ENCODE measurements around the gene ESRRA. TPM values are rescaled to one million over a fixed set of nuclear protein-coding genes. Genes with fewer than 3 reads are reported as not detected.
"Not testable (repeated sequence)": the region's sequence is repeated elsewhere in the genome, so short reads cannot be mapped to it uniquely, and the experiment has no call there.

The ESRRA gene
- total RNA-seq, 4 donors from 2014 or later, result 49.2 to 108 (median 79.3) TPM

GRCh38 chr11:64304316-64305072 is 830 bp upstream of the ESRRA start:
- 0 to 1% methylated on average over 39 to 46 of the region's 46 CpGs for WGBS, 2 donors
- intact Hi-C loops (cut with DNase I; ENCODE audit: low total_unique reads), result loop anchor here (5.0 kb wide), 1 partner anchor 97 kb away; the partner anchor contains the start of gene FERMT3
- TF ChIP-seq POLR2A (IDR thresholded peaks at IDR 0.05) (no peak), CTCF (IDR thresholded peaks at IDR 0.05) (peak in 1 of 3 donors; percentile 79)
- peak; percentile 92 to 99 for DNase-seq (ENCODE audit: low spot score in 2 of 2)
- H3K4me3 ChIP-seq (ENCODE audit: low read depth, poor library complexity, severe bottlenecking), result peak overlapping the region; percentile 25

- intact Hi-C loops (cut with DNase I; ENCODE audit: low total_unique reads), result no loop called here
- WGBS, 2 donors, result 1 to 2% methylated on average over 25 to 46 of the region's 71 CpGs
- peak overlapping the region; percentile 72 for H3K4me3 ChIP-seq (ENCODE audit: low read depth, poor library complexity, severe bottlenecking)
- DNase-seq (ENCODE audit: low spot score in 2 of 2), result peak; percentile 65 to 94
- TF ChIP-seq CTCF (IDR thresholded peaks at IDR 0.05) (no peak), POLR2A (IDR thresholded peaks at IDR 0.05) (no peak)
Observed at GRCh38 chr11:64305691-64306562, 603 bp downstream of the ESRRA start.

- peak overlapping the region; percentile 72 for H3K4me3 ChIP-seq (ENCODE audit: low read depth, poor library complexity, severe bottlenecking)
- no peak for TF ChIP-seq POLR2A (IDR thresholded peaks at IDR 0.05)
- TF ChIP-seq CTCF (IDR thresholded peaks at IDR 0.05), result no peak
- intact Hi-C loops (cut with DNase I; ENCODE audit: low total_unique reads), result no loop called here
- WGBS, 2 donors, result 18 to 22% methylated on average over 9 of the region's 9 CpGs
- DNase-seq (ENCODE audit: low spot score in 2 of 2), result no peak
Observed at GRCh38 chr11:64306563-64306875, 1.2 kb downstream of the ESRRA start.

- TF ChIP-seq CTCF (IDR thresholded peaks at IDR 0.05), result no peak
- TF ChIP-seq POLR2A (IDR thresholded peaks at IDR 0.05), result no peak
- DNase-seq (ENCODE audit: low spot score in 2 of 2), result no peak
- intact Hi-C loops (cut with DNase I; ENCODE audit: low total_unique reads), result no loop called here
- no peak overlapping the region for H3K4me3 ChIP-seq (ENCODE audit: low read depth, poor library complexity, severe bottlenecking)
- WGBS, 2 donors, result 41 to 74% methylated on average over 6 to 13 of the region's 15 CpGs
Observed at GRCh38 chr11:64306876-64307622, 1.7 kb downstream of the ESRRA start.

- 85 to 92% methylated on average over 5 of the region's 5 CpGs for WGBS, 2 donors
- DNase-seq (ENCODE audit: low spot score in 2 of 2); H3K4me3 ChIP-seq (ENCODE audit: low read depth, poor library complexity, severe bottlenecking); intact Hi-C loops (cut with DNase I; ENCODE audit: low total_unique reads): not testable (repeated sequence)
Observed at GRCh38 chr11:64307795-64308194, 2.5 kb downstream of the ESRRA start.

- H3K4me3 ChIP-seq (ENCODE audit: low read depth, poor library complexity, severe bottlenecking), result no peak overlapping the region
- intact Hi-C loops (cut with DNase I; ENCODE audit: low total_unique reads), result no loop called here
- no peak for TF ChIP-seq CTCF (IDR thresholded peaks at IDR 0.05)
- no peak for TF ChIP-seq POLR2A (IDR thresholded peaks at IDR 0.05)
- 60 to 64% methylated on average over 10 of the region's 10 CpGs for WGBS, 2 donors
- DNase-seq (ENCODE audit: low spot score in 2 of 2), result peak in 1 of 2 donors; percentile 86
Observed at GRCh38 chr11:64312947-64313346, 7.6 kb downstream of the ESRRA start.
